ENCODE measurements around the gene LIME1.

DNA sequence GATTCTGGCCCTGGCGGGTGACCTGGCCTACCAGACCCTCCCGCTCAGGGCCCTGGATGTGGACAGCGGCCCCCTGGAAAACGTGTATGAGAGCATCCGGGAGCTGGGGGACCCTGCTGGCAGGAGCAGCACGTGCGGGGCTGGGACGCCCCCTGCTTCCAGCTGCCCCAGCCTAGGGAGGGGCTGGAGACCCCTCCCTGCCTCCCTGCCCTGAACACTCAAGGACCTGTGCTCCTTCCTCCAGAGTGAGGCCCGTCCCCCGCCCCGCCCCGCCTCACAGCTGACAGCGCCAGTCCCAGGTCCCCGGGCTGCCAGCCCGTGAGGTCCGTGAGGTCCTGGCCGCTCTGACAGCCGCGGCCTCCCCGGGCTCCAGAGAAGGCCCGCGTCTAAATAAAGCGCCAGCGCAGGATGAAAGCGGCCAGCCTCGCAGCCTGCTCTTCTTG lies 2.2 kb downstream of the LIME1 start:
- TF ChIP-seq CTCF (IDR thresholded peaks at IDR 0.05) (no peak), CBX8 (IDR thresholded peaks at IDR 0.05) (no peak), EP300 (IDR thresholded peaks at IDR 0.05) (no peak), RAD21 (conservative IDR thresholded peaks at IDR 0.05 in 1 of 2, IDR thresholded peaks at IDR 0.05 in 1 of 2) (no peak), EHMT2 (IDR thresholded peaks at IDR 0.05; ENCODE audit: low read depth) (no peak), MAFK (IDR thresholded peaks at IDR 0.05; ENCODE audit: partially characterized antibody) (no peak), POLR2A (IDR thresholded peaks at IDR 0.05; ENCODE audit: low read length) (no peak), BHLHE40 (IDR thresholded peaks at IDR 0.05; ENCODE audit: low read depth, low read length) (no peak), MAX (IDR thresholded peaks at IDR 0.05) (no peak)
- TF ChIP-seq, protein P1, sequence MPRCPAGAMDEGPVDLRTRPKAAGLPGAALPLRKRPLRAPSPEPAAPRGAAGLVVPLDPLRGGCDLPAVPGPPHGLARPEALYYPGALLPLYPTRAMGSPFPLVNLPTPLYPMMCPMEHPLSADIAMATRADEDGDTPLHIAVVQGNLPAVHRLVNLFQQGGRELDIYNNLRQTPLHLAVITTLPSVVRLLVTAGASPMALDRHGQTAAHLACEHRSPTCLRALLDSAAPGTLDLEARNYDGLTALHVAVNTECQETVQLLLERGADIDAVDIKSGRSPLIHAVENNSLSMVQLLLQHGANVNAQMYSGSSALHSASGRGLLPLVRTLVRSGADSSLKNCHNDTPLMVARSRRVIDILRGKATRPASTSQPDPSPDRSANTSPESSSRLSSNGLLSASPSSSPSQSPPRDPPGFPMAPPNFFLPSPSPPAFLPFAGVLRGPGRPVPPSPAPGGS (IDR thresholded peaks at IDR 0.05), result no peak
- TF ChIP-seq, protein P2, sequence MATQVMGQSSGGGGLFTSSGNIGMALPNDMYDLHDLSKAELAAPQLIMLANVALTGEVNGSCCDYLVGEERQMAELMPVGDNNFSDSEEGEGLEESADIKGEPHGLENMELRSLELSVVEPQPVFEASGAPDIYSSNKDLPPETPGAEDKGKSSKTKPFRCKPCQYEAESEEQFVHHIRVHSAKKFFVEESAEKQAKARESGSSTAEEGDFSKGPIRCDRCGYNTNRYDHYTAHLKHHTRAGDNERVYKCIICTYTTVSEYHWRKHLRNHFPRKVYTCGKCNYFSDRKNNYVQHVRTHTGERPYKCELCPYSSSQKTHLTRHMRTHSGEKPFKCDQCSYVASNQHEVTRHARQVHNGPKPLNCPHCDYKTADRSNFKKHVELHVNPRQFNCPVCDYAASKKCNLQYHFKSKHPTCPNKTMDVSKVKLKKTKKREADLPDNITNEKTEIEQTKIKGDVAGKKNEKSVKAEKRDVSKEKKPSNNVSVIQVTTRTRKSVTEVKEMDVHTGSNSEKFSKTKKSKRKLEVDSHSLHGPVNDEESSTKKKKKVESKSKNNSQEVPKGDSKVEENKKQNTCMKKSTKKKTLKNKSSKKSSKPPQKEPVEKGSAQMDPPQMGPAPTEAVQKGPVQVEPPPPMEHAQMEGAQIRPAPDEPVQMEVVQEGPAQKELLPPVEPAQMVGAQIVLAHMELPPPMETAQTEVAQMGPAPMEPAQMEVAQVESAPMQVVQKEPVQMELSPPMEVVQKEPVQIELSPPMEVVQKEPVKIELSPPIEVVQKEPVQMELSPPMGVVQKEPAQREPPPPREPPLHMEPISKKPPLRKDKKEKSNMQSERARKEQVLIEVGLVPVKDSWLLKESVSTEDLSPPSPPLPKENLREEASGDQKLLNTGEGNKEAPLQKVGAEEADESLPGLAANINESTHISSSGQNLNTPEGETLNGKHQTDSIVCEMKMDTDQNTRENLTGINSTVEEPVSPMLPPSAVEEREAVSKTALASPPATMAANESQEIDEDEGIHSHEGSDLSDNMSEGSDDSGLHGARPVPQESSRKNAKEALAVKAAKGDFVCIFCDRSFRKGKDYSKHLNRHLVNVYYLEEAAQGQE (IDR thresholded peaks at IDR 0.05), result no peak
